D341Med (cell line): ENCODE measurements around the gene CST7.
A peak's percentile ranks its signal among the peaks of the same experiment; 100 is the strongest.

Experiments used
- DNase-seq: peaks from one replicate; pipeline ENCODE4 v3.0.0; 2012; ENCODE audit warnings: low spot score

CST7 gene

DNA sequence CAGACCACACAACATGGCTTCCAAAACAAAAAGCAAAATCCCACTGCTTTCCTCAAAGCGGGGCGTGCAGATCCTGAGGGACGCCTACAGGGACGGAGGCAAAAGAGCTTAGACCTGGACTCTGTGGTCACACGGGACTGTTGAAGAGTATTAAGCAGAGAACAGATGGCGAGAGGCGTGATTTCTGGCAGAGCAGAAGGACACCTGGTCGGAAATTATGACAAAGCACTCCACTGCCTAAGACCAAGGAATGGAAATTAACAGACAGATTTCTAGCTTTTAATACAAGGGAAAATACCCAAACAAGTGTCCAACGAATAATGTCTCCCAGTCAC is 15.4 kb downstream of the CST7 start:
- DNase-seq, result peak; percentile 82

DNA sequence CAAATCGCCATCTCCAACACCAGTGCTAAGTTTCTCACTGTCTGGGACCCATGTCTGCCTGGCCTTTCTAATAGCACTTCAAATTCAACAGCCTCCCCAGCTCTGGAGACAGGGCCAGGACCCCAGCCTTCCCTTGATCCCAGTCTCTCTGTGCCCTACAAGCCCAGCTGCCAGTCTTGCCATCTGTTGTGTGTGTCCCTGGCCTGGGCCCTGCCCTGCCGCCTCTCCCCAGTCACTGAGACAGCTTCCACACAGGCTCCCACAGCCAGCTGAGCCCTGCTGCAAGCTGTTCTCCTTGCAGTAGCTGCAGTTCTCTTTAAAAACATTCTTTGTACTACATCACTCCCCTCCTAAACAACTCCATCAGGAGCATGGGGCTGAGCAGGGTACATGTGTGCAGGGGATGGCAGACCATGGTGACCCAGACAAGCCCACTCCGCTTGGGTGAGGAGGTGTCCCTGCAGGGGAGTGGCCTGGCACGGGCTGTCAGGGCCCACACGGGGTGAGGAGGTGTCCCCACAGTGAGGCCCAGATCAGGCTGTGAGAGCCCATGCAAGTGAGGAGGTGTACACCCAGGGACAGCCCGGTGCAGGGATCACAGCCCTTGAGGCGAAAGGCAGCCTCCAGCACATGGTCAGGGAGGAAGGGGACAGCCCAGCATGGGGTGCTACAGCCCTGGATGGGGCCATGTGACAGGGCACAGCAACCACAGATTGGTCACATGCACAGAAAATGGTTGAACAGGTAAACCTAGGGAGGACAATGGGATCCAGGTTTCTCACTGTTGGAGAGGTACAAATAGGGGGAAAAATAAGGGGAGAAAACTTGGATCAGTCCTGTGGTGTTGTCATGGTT is 16.2 kb downstream of the CST7 start:
- DNase-seq, result peak; percentile 81

DNA sequence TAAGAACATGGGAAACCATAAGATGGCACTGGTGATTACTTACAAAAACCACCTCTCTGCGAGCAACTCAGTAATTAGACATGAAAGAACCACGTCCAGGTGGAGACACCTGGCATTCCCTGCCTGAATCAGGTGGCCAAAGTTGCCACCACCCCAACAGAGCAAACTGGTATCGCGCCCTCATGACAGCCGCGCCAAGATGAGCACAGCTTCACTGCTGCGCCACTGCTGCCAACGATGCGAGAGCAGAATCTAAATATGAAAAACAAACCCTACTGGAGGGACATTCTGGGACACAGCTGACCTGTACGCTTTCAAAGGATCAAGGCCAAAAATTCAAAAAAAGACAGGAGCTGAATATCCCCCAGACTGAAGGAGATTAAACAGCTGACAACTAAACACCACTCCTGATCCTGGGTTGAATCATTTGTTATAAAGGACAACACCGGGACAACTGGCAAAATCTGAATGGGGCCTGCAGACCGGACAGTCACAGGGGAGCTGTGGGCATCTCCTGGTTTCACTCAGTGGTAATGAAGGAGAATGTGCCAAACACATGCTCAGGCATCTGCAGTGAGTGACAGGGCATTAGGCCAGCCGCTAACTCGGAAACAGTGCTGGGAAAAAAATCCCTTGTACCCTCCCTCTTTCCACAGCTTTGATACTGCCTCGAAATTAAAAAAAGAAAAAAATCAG is 17.4 kb downstream of the CST7 start:
- DNase-seq, result no peak

DNA sequence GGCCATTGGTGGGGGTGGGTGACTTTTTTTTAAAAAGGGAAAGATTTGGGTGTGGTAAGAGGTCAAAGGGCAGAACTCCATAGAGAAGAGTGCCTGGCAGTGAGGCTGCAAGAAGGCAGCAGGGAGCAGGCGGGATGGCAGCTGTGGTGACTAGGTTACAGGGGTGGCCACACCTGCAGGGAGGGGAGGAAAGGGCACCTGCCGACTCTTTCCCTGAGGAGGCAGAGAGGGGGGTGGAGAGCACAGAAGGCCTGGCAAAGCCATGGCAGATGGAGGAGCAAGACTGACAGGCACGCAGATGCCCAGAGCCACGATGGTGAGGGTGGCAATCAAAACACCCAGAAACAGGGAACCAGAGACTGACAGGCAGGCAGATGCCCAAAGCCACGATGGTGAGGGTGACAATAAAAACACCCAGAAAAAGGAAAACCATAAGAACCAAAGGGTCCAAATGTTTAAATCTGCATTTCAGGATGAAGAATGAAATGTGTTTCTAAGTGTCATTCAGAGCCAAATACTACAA is 19.3 kb downstream of the CST7 start:
- DNase-seq, result no peak

DNA sequence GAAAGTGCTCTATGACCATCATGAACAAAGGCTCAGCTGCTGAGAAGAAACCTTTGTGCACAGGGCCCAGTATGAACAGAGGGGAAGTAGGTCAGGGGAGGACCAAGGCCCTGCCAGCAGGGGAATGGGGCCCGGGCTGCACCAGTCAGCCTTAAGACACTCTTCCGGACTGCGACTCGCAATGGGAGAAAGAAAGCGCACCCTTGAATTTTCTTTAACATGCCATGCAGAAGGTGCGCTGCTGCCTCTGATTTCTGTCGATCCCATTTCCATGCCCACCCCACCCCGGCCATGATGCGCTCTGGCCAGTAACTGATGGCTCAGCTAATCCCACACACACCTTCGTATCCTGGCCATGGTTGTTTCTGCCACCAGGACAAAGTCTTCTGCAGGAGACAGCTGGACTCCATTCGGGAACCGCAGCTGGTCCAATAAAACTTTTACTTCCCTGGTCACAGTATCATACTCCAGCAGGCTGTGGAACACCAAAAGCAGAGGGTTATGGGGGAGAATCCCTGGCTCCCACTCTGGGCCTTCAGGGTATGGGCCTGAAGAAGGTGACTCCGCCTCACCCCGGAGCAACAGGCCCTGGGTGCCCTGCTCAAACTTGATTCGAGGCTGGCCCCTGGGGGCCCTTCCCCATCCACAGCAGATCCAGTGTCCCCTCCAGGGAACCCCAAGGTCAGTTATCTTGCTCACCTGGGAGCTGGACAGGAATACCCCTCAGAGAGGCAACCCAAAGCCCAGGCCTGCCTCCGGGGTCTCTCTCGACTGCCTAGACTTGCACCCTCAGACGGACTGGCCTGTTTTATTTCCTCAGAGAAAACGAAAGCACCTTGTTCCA is 20.3 kb downstream of the CST7 start:
- no peak for DNase-seq

DNA sequence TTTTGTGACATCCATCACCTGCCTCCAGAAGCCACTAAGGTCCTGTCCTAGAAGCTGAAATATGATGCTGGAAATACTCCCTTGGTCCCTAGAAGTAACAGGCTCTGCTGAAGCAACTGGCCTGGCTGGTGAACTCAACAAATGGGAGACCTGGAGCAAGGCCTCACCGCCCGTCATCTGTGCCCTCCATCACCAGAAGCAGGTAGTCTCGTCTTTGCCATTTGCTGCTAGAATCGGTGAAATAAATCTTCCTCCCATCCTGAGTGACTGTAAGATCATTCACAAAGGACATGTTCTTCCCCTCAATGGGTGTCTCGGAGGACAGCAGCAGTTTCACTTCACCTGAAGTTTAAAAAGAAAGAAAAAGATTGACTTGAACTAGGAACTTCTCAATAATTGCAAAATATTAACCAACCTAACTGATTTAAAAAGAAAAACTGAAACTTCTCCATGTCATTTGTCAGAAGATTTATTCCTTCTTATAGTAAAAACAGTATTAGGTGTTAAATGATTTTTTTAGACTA is 21.0 kb downstream of the CST7 start:
- DNase-seq, result no peak

DNA sequence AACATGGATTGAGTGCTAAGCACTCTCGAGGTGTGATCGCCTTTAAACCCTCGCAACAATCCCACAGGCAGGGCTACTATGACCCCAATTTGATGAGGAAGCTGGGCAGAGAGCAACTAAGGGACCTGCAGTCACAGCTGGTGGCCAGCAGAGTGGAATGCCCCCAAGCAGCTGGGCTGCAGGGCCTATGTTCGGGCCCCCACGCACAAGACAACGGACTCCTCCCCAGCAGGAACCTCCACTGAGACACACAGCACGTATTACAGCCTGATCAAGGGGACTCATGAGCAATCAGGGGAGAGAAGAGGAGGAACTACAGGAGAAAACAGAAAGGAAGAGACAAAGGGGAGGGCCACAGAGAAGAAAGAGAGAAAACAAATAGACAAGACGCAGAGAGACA is 21.7 kb downstream of the CST7 start:
- no peak for DNase-seq

DNA sequence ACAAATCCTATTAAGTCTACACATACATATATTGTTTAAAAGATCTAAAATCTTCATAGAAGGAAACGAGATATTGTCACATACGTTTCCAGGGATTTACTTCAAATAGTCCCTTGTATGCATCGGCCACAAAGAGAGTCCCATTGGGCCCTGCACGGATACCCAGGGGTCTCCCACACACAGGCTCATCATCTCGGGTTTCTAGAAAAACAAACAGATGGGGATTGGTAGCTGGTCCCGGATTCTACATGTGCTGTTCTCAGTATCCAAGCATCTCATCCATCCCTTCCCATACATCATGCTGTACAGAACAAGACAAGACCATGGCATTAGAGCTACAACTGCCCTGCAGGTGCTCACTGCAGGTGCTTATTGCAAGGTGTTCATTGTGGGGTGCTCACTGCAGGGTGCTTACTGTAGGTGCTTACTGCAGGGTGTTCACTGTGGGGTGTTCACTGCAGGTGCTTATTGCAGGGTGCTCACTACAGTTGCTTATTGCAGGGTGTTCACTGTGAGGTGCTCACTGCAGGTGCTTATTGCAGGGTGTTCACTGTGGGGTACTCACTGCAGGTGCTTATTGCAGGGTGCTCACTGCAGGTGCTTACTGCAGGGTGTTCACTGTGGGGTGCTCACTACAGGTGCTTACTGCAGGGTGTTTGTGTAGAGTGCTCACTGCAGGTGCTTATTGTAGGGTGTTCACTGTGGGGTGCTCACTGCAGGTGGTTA is 22.5 kb downstream of the CST7 start:
- DNase-seq, result no peak

DNA sequence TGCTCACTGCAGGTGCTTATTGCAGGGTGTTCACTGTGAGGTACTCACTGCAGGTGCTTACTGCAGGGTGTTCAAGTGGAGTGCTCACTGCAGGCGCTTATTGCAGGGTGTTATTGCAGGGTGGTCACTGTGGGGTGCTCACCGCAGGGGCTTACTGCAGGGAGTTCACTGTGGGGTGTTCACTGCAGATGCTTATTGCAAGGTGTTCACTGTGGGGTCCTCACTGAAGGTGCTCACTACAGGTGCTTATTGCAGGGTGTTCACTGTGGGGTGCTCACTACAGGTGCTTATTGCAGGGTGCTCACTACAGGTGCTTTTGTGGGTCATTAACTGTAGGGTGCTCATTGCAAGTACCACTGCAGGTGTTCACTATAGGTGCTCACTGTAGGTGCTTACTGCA is 23.3 kb downstream of the CST7 start:
- DNase-seq, result no peak

DNA sequence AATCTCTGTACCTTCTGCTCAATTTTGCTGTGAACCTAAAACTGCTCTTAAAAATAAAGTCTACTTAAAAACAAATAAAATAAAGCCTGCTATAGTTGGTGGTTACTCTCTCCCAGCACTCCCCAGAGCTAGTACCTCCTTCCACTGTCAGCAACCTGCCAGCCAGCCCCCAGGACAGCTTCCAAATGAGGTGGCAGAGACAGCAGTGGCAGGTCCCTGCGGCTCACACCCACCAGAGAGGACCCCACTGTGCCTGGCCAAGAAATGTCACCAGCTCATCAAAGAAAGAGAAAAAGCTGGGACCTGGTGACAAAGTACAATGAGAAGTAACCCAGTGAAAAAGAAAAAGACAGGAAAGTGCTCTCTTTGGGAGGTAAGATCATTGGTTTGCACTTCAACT is 28.3 kb downstream of the CST7 start:
- DNase-seq, result no peak

DNA sequence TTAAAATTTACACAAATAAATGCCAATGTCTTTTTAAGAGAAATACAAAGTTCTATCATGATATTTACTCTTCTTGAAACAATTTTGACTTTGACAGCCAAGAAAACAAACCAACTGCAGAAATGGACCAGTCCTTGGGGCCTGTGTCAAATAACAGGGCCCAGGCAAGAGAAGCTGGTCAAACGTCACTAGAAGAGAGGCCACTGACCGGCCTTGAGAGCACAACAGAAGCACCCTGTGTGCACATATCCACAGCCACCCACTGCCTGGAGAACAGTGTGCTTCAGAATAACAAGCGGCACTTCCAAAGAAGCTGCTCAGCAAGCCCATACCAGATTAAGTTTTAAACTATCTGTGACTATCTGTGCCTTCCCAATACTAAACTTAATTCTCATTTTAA is 28.7 kb downstream of the CST7 start:
- DNase-seq, result no peak

DNA sequence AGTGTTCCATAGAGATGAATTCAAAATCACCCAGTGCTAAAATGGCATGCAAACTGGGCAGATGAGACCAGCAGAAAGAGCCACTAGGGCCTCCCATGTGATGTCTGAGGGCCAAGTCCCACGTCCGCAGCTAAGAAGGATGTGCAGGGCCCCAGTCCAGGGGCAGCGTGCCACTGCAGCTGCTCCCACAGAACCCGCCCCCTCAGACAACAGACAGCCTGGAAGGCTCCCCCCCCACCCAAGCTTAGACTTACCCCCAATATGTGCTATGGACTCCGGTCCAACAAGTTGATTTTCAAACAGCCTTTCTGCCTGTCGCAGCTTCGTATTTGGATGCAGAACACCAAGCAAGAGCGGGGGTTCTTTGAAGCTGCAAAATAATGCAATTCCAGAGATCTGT is 29.4 kb downstream of the CST7 start:
- DNase-seq, result no peak

DNA sequence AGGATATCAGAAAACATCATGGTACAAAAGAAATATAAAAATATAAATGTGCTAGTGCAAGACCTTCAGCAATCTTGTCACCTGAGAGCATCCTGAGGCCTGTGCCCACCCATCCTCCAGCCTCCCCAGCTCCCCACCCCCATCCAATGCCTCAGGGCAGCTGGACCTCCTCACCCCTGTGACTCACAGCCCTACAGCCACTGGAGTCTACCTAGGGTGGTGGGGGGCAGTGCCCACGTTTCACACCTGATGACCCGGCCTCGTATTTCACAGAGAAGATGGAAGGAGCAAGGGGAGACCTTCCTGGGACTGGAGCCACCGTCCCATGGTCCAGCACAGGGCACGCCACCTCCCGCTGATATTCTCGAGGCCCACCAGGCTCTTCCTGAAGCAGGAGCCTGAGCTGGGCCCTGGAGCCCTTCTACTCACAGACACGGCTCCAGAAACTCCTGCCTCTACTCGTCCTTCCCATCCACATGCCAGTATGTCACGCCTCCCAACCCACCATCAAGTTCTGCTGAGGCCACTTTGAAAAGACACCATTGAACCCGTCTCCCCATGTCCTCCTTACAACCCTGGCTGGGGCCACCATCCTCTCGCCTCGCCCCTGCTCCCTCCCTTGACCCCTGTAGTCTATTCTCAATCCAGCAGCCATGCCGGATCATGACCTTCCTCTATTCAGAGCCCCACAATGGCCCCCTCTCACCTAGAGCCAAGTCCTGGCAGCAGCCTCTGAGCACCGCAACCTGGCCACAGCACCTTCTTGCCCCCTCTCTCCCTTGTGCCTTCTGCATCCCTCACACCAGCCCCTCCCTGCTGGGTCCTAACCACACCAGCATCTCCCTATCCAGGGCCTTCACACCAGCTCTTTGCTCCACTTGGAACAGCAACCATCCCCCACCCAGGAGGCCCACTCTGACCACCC is 30.2 kb downstream of the CST7 start:
- no peak for DNase-seq

DNA sequence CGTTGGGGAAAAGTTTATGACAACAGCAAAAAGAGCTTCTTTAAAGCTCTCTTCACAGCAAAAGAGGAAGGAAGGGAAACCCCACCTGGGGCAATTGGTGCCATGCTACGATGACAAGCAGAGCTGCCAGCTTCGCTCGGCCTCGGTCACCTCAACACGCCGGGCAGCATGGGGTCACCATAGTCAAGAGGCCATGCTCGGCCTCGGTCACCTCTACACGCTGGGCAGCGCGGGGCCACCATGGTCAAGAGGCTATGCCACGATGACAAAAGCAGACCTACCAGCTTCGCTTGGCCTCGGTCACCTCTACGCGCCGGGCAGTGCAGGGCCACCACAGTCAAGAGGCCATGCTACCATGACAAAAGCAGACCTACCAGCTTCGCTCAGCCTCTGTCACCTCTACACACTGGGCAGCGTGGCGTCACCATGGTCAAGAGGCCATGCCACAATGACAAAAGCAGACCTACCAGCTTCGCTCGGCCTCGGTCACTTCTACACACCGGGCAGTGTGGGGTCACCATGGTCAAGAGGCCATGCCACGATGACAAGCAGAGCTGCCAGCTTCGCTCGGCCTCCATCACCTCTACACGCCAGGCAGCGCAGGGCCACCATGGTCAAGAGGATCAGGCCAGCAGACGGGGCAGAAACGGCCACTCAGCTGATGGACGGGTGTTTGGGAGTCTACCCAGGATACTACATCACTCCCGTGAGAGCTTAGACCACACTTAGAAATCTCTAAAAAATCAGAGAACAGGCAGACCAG is 31.4 kb downstream of the CST7 start:
- DNase-seq, result no peak

DNA sequence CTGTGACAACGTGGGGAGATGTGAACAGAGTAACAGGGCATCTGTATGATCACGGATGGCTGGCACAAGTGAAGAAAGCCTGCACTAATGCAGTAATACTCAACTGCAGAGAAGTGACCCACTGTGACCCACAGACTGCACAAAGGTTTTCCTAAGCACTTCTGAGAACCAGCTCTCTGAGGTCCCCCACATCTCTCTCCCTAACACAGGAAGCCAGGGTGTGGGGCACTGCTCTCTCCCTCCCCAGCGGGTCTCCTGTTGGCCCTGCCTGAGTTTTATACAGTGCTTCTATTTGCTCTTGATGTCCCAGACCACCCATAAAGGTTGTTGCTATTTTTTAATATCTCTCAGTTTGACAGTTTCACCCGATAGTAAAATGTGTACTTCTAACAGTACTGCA is 32.2 kb downstream of the CST7 start:
- DNase-seq, result no peak

DNA sequence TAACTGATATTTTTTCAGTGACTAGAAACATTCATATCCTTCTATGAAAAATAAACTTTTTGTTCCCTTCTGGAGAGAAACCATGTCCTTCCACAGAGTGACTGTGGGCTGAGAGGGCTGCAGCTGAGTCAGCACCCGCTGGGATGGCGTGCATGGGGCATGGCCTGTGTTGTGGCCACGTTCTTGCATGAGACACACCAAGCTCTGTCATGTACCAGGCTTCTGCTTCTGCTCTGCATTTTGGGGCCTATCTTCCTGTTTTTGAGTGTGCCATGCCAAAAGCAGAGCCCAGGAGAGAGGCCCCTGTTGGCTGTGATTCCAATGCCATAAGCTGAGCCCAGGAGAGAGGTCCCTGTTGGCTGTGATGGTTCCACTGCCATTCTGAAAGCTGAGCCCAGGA is 32.7 kb downstream of the CST7 start:
- no peak for DNase-seq

DNA sequence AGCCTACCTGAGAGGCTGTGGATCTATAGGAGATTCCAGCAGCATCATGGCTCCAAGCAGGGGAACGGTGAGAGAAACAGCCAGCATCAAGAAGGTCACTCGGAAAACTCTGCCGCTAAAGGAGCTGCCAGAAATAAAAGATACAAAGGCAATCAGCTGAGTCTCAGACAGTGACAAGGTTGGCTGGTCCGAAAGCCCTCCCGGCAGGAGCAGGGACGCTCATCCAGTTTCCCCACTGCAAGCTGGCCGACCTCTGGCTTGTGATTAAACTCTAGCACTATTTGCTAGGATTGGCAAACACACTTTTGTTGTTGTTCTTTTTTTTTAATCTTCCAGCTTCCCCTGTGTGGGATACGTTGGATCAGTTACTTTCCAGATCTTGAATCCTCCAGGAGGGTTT is 34.8 kb downstream of the CST7 start:
- no peak for DNase-seq

DNA sequence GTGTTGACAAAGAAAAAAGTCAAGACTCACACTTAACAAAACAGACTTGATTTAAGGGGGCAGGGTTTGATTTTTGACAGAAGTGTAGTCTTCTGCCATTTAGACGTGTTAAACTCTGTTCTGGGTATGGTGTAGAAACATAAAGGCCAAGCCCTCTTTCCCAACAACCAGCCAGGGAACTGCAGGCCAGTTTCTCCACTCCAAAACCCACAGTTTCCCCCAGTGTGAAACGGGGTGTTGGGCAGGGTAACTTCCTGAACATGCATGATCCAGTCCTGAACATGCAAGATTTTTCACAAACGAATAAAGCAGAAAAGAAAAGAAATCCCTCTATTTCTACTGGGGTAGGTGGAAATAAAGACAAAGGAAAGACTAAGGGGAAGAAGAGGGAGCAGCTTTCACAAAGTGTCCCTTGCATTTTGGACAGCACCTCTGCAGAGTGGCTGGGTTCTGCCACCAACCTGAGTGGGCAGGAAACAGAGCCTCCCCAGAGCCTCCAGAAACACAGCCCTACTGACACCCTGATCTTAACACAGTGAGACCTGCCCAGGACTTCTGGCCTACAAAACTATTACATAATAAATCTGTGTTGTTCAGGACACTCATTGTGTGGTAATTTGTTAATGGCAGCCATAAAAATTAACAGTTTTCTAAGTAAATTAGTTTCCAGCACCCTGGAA is 36.0 kb downstream of the CST7 start:
- no peak for DNase-seq

DNA sequence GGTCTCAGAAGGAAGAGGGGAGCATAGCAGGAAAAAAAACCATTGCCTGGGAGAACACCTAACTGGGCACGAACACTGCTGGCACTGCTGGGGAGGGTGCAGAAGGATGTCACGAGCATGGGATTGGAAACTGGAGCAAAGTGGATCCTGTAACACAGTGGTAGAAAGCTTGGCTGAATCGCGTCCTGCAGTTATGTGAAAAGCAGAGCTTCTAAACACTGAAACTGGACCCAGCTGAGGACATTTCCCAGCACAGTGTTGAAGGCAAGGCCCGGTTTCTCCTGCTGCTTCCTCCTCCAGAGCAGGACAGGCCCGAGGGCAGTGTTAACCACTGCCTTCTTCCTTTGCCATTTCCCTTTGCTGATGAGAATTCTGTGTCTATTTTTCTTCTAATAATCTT is 36.7 kb downstream of the CST7 start:
- DNase-seq, result no peak
